GM19395 (cell line): ENCODE measurements around the gene PROC.

ENCODE experiments used
- ATAC-seq: cut with Tn5 transposase; IDR thresholded peaks from one replicate; pipeline ENCODE4 v1.9.1; 2021; ENCODE audit warnings: mild to moderate bottlenecking, moderate library complexity; ENCODE audit not compliant: unreplicated experiment

PROC gene

GRCh38 chr2:127453392-127454171 is 35.4 kb downstream of the PROC start:
- no peak for ATAC-seq

- no peak for ATAC-seq
These were observed 36.7 kb downstream of the PROC start for GRCh38 chr2:127454595-127455565.

GRCh38 chr2:127455566-127456493 is 37.6 kb downstream of the PROC start:
- ATAC-seq, result no peak

- no peak for ATAC-seq
These were observed 38.7 kb downstream of the PROC start for GRCh38 chr2:127456960-127457359.

- ATAC-seq, result no peak
These were observed 44.2 kb downstream of the PROC start for GRCh38 chr2:127462461-127462860.

- no peak for ATAC-seq
These were observed 45.1 kb downstream of the PROC start for GRCh38 chr2:127463155-127463991.

- ATAC-seq, result no peak
These were observed 46.4 kb downstream of the PROC start for GRCh38 chr2:127464470-127465257.

GRCh38 chr2:127465258-127465657 is 47.0 kb downstream of the PROC start:
- no peak for ATAC-seq

GRCh38 chr2:127469051-127469450 is 50.8 kb downstream of the PROC start:
- no peak for ATAC-seq

- no peak for ATAC-seq
These were observed 51.7 kb downstream of the PROC start for GRCh38 chr2:127469974-127470373.

GRCh38 chr2:127471286-127471988 is 53.2 kb downstream of the PROC start:
- no peak for ATAC-seq

GRCh38 chr2:127472268-127472667 is 54.0 kb downstream of the PROC start:
- no peak for ATAC-seq

GRCh38 chr2:127475788-127476187 is 57.6 kb downstream of the PROC start:
- no peak for ATAC-seq
